NCI-H345 (cell line): Measurements from ENCODE around the gene CLEC4F.
A peak's percentile ranks its signal among the peaks of the same experiment; 100 is the strongest.
"Not testable (repeated sequence)": the region's sequence is repeated elsewhere in the genome, so short reads cannot be mapped to it uniquely, and the experiment has no call there.

Experiments
- DNase-seq: peaks from one replicate; lab custom pipeline; 2025; lab: John Stamatoyannopoulos, UW

Gene CLEC4F

DNA sequence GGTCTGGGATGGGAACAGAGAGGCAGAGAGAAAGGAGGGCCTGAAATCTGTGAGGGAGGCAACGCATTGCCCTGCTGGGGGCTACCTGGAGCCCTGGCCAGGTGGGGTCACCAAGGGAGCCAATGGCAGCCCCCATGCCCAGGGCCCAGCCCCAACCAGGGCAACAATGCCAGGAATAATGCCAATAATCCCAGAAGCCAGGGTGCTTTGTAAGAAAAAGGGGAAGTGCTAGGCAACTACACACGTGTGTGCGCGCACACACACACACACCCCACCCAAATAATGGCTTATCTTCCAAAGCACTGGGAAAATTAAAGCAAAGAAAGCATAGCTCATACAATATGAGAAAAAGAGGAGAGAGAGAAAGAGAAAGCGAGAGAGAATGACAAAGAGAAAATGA lies 7.0 kb upstream of the CLEC4F start:
- no peak for DNase-seq

DNA sequence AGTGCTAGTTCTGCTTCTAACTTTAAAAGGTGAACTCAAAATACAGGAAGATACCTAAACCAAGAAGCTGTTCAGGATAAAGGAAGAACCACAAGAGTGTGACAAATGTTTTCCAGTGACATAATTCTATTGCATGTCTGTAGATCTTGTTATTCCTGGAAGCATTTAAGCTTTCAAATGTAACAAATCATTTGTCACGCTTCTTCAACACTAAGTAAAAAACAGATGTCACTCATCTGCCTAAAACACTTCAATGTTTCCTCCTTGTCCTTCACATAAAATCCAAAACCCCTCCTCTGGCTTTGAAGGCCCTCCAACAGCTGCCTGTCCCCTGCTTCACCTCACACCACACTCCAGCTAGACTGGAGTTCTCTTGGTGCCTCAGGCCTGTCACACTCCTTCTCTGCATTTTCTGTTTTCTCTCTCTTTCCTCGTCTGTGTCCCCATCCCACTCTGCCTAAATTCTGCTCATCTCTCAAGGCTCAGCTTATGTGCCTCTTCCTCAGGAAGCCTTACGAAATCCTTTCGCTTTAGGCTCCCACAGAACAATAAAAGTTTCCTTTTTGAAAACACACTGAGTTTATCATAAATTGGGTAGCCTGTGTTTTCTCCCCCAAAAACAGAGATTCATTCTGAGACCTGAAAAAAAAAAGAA lies 6.4 kb upstream of the CLEC4F start:
- DNase-seq: no peak

DNA sequence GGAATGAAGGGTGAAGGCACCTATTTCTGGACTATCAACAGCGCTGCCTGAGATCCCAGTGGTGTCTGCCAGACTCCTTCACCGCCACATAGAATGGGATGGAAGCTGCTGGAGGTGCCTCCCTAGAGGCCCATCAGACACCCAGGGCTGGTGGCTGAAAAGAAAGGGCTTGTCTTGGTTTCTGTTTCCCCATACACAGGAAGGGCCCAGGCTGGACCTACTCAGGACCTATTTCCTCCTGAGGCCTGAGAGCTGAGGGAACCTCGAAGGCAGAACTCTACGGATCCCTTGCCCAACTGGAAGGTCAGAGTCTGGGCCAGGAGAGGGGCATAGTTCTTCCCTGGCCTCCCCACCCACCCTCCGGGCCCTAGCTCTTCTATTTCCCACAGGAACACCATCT lies 2.9 kb upstream of the CLEC4F start:
- no peak for DNase-seq

DNA sequence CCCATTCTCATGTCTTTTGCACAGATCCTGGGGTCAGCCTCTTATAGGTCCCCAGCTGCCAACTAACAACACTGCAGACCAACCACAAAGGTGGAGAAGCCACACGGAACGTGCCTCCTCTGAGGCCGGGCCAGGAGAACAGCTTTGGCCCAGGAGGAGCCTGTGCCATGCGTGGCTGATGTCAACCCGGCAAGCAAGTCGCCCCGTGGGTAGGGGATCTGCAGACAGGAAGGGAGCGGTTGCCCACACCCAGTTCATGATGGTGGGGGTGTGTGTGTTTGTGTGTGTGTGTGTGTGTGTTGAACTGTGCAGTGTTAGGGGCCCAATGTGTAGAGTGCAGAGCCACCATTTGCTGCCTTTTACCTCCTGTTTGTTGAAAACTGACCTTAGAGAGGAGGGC lies 2.4 kb upstream of the CLEC4F start:
- DNase-seq: no peak

DNA sequence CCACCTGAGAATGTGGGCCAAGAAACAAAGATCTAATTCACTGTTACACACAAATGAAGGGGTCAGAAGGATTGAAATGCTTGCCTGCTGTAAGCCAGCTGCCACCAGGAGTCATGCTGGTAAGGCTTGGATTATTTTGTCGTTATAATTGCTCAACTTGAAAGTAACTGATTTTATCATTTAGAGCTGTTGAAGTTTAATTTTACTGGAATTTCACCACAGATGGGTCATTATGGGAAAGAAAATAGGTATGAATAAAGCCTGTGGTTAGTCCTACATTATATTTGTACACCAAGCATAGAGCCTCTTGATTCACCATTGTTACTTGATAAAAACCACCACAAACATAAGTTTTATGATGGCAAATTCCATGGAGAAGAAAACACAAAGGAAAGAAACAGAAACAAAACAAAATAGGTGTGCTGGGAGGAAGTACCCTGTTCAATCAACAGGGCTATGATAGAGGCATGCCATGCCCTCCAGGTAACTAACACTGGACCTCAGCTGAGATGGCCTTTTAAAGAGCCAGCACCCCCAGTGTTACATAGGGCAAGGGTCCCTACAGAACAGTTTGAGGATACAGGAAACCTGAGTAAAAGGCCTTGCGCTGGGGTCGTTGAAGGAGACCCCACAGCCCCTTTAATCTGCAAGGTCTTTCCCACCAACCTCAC lies 3.0 kb downstream of the CLEC4F start:
- DNase-seq: no peak

DNA sequence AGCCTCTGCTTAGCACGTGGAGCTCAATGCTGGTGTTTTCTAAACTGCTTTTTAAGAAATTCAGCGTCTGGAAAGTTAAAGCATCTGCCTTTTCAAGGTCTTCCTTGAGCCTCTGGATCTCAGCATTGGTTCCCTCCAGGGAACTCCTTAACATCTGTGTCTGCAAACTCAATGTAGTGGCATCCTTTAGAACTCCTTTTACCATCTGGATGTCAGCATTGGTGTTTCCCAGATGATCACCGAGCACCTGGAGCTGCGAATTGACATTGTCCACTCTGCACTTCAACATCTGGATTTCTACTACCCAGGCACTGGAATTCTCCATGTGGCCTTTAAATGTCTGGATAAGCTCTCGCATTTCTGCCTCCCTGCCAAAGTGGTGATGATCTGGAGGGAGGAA lies 3.7 kb downstream of the CLEC4F start:
- no peak for DNase-seq

DNA sequence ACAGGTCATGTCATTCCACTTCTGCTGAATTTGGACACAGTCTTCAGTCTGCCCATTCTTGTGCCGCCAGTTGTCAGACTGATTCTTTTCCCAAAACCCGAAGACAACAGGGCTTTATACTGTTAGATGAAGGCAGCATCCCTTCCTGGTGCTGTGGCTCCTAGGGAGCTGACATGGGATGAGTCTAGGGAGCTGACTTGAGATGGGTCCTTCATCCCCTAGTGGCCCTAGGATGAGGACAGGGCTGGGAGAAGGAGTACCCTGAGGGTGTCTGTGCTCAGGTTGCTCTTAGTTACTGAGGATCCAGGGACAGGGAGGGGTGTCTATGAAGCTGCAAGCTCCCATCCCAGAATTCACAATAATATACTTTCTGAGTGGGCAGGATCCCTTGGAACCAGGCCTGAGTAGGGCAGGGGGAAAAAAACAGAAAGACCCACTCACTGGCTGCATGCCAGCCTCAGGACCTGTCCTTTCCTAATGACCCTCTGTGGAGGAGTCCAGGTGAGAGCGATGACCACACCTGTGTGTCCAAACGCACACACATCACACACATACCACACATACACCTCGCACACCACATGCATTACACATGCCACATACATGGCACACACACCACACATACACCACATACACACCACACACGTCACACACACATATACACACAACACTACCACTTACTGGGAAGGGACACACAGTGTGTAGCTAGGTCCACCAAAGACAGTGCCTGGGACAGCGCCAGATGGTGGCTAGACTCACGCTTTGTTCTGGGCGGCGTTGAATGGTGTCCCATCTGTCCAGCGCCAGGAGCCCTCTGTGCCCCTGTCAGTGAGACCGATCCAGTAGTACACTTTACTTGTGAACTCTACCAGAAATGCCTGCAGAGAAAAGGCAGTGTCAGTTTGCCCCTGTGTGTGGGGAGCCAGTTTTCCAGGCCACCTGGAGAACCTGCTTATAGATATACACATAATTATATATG lies 11.1 kb downstream of the CLEC4F start:
- no peak for DNase-seq

DNA sequence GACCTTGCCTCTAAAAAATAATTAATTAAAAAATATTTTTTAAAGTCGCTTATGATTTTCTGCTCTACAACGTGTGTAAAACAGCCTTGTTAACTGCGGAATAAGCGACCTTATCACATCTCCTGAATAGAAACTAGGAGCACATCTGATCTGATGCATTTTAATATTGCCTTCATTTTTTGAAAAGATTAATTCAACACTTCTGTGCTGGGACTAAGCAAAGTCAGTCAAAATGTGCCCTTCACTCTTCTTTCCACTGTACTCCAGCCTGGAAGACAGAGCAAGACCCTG lies 12.6 kb downstream of the CLEC4F start:
- DNase-seq: no peak

DNA sequence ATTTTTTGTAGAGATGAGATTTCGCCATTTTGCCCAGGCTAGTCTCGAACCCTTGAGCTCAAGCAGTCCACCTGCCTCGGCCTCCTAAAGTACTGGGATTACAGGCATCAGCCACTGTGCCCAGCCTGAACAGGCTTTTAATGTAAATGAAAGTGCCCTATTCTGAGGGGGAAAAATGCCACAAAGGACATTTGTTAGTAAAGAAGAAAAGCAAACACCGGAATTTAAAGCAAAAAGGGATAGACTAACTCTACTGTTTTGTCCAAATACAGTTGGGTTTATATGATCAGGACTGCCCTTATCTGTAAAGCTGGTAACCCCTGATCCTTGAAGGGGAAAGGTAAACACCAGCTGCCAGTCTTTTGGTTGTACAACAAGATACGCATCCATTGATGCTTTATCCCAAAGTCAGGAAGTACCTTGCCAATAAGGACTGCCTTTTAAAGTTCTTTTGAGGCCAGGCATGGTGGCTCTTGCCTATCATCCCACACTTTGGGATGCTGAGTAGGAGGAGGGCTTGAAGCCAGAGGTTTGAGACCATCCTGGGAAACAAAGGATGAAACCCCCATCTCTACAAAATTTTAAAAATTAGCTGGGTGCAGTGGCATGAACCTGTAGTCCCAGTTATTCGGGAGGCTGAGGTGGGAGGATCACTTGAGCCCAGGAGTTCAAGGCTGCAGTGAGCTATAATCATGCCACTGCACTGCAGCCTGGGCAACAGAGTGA lies 13.1 kb downstream of the CLEC4F start:
- peak; percentile 45 for DNase-seq

DNA sequence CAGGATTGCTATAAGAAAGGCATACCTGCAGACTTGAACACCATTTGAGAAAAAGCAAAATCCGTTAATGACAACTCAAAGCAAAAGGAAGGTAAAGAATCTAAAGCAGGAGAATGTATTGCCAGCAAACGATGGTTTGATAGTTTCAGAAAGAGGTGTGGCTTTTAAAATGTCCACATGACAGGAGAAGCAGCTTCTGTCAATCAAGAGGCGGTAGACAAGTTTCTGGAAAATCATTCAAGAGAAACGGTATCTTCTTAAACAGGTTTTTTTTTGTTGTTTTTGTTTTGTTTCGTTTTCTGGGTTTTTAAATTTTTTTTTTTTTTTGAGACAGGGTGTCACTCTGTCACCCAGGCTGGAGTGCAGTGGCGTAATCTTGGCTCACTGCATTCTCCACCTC lies 13.8 kb downstream of the CLEC4F start:
- DNase-seq: no peak

DNA sequence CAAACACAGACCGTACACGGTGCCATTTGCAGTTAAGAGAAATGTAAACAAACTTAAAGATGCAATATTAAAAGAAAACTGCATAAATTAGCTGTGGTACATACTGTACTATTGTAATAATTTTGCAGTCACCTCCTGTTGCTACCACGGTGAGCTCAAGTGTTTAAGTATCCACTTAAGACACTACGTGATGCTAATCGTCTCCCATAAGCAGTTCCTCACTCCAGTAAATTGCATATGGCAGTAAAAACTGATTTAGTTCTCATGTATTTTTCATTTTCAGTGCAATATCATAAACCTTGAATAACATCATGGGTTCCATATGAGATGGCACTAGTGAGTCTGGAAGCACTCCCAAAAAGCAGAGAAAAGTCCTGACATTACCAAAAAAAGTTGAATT lies 14.4 kb downstream of the CLEC4F start:
- DNase-seq: peak; percentile 70

DNA sequence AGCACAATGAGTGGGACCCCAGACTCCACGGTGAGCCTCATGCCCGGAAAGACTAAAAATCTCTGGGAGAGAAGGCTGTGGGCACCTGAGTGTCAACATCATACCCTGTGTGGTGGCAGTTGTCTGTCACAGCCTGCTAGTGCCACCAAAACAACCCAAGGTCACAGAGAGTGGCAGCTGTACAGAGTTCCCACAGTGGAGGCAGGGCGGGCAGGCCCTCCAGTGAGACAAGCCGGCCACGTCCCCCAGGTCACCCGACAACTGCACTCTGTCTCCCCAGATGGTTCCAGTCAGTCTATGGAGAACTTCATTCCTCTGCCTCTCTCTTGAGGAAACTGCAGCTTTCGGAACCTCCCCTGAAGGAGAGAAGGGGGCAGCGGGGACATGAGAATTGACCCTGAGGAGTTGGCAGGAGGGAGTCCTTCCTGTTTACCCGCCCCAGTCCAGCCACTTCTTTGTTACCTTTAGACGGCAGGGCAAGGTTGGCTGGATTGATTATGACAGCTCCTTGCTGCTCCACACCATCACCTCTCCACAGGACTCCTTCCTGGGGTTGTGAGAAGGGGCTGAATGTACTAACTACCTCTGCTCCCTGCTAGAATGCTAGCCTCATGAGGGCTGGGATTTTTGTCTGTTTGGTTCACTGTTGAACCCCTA lies 18.7 kb downstream of the CLEC4F start:
- no peak for DNase-seq

DNA sequence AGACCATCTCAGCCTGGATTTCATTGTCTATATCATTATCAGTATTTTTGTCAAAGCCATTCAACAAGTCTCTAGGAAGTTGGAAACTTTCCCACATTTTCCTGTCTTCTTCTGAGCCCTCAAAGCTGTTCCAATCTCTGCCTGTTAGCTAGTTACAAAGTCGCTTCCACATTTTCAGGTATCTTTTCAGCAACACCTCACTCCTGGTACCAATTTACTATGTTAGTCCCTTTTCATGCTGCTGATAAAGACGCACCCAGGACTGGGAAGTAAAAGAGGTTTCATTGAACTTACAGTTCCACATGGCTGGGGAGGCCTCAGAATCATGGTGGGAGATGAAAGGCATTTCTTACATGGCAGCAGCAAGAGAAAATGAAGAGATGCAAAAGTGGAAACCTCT lies 20.7 kb downstream of the CLEC4F start:
- DNase-seq: no peak

DNA sequence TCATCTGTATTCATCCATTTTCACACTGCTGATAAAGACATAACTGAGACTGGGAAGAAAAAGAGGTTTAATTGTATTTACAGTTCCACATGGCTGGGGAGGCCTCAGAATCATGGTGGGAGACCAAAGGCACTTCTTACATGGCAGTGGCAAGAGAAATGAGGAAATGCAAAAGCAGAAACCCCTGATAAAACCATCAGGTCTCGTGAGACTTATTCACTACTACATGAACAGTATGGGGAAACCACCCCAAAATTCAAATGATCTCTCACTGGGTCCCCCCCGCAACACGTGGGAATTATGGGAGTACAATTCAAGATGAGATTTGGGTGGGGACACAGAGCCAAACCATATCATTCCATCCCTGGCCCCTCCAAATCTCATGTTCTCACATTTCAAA lies 22.4 kb downstream of the CLEC4F start:
- DNase-seq: not testable (repeated sequence)

DNA sequence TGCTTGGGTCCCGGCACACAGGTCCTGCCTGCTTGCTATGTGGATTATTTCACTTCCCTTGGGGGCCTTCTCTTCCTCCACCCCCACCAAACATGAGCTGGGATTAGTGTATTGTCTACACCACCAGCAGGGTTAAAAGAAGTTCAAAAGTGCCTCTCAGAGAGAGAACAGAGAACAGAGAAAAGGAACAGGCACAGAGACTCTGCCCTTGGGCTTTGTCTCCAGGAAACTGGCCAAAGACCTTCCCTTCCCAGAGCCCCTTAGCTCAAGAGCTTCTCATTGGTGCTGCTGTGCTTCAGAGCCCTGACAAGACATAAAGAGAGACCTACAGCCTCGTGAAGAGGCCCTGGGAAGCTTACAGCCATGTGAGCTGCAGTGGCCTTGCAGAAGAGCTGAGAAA lies 22.9 kb downstream of the CLEC4F start:
- DNase-seq: no peak

DNA sequence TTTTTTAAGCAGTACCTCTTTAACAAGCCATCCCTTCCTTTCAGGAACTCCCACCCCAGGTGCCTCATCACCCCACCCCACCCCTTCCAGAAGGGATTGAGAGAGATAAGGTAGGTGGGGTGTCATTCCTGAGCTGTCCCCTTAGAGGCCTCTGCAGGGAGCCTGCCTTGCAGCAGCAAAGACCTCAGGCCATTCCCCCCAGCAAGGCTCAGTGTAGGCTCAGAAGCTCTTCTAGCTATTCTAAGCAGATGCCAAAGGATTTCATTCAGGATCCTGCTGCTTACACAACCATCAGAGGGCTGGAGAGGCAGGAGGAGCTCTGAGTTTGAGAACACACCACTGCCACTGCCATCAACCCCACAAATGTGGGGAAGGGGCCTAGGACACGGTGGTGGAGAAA lies 24.1 kb downstream of the CLEC4F start:
- DNase-seq: no peak

DNA sequence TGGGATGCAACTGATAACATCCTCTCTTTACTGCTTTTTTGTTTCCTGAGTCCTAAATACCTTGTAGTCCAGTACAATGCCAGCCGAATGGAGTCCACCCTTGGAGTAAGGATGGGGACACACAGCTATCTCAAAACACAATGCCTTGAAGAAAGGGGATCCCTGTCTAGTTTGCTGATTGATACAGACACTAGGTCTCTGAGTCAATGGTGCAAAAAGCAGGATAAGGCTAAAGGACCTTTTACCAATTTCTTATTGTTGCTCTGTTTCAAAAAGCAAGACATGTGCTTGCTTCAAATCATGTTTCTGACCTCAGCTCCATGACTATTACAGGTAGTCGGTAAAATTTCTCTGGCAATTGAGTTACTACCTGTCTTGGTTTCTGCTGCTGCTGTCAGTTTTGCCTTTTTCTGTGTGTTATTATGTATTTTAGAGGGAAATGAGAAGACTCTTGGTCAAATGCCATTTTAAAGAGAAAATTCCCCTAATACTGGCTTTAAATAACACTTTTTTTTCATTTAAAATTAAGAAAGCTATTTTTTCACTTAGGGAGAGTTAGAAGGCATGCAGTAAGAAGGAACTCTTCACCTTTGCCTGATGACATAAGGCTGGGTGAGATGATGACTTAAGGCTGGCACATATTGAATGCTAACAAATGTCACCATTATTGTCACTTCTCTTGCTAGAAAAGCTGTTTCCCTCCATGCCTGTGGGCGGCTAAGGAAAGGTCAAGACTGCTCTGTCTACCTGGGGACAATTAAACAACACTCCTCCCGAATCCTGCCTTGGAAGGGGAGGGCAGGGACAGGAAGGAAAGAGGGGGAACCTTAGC lies 25.0 kb downstream of the CLEC4F start:
- DNase-seq: no peak

DNA sequence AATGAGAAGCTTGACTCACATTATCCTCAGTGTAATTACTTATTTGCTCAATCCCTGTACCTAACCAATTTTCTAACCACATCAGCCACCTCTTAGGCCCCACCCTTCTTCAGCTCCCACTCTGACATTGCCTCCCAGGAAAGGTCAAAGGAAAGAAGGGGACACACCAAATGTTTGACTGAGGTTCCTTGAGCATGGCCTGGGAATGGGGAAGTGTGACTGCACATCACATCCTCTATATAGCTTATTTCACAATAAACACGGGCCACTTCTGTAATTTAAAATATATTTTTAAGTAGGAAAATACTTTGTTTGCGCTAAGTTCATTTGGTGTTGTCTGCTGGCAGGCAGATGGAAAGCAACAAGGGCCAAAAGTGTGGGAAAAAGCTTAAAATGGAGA lies 26.9 kb downstream of the CLEC4F start:
- DNase-seq: no peak

DNA sequence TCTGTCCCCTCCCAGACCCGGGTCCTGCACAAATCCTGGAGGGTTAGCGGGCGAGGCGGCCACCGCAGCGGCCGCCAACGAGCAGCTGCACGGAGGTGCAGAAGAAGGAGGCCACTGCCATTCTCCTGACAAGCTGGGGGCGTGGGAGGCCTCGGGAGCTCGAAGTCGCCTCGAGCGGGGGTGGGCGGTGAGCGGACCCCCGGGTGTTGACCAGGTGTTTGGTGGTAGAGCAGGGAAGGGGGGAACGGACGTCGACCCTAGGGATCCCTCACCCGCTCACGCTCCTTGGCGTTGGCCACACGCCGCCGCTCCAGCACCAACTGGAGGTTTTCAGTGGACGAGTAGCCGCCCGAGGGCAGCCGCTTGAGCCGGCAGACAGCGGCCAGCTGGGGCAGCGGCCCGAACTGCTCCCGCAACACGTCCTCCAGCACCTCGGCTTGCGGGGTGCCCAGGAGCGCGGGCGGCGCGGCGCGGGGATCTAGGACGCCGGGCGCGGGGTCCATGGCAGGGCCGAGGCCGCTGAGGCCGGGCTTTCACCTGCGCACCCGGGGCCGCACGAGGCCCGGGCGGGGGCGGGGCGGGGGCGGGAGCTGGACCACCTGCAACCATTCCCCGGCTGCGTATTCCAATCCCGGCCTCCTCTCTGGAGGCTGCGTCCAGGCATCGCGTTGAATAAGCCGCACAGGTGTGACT lies 30.1 kb downstream of the CLEC4F start, which contains the start of gene FIGLA:
FIGLA (minus strand) TSS at position 508 of the 693 bp plus-strand sequence; CDS start at position 503, 5 bp downstream.
- DNase-seq: no peak
